SH-SY5Y (cell line): ENCODE data around the gene GPHN.

Experiments
- GATA2 ChIP-seq: IDR thresholded peaks from 2 replicates; pipeline ENCODE4 v1.6.1; 2011; ENCODE audit warnings: mild to moderate bottlenecking, low read depth, low read length
- GATA3 ChIP-seq: IDR thresholded peaks from 2 replicates; pipeline ENCODE4 v1.6.1; 2011; ENCODE audit warnings: low read depth, mild to moderate bottlenecking, low read length, moderate library complexity

- TF ChIP-seq GATA2: no peak
- no peak for TF ChIP-seq GATA3
Observed at GRCh38 chr14:66824251-66824650, 316.3 kb downstream of the GPHN start.
